ENCODE measurements around the gene ZGLP1.
A peak's percentile ranks its signal among the peaks of the same experiment; 100 is the strongest.

ZGLP1 gene

GRCh38 chr19:10325732-10326131 lies 16.1 kb upstream of the ZGLP1 start:
- DNase-seq: no peak

GRCh38 chr19:10321874-10322835 lies 12.5 kb upstream of the ZGLP1 start:
- DNase-seq: no peak

DNA sequence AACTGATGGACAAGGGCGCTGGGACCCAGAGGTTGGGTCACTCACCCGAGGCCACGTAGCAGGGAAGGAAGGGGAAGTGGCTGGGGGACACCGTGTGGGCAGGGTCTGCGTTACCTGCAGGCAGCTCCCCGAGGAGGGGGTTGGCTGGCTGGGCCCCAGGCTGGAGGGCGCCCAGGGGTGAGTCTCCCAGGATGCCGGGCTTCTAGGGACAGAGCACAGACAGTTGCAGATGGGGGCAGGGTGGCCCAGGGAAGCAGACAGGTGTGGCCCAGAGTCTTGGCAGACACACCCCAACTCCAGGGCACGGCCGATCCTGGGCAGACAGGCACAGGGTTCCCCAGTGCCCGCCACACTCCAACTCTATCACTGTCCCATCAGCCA lies 11.8 kb upstream of the ZGLP1 start:
- no peak for DNase-seq

GRCh38 chr19:10320602-10321416 lies 11.2 kb upstream of the ZGLP1 start:
- DNase-seq: no peak

- DNase-seq: no peak
These were observed 9.4 kb upstream of the ZGLP1 start for GRCh38 chr19:10318807-10319682.

DNA sequence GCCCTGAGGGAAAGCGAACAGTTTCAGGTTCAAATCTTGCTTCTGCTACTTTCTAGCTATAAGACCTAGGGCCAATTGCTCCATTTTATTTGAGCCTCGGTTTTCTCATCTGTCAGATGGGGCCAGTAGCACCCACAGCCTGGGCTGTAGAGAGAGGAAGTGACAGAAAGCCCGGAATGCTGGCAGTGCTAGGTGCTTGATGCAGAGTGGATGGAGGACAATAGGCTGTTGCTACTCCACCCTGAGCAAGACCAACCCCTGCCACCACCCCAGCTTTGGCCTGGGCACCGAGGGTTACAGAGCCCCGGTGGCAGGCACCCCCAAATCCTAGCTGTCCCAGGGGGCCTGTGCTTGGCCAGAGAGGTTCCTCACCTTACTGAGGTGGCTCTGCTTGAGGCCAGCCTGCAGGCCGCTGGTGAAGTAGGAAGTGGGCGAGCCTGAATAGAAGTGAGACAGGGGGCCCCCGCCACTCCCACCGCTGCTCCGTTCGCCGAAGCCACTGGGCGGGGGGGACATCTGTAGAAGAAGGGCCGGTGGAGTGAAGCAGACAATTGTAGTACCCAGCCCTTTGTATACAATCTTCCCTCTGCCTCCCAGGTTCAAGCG lies 8.3 kb upstream of the ZGLP1 start:
- no peak for DNase-seq

DNA sequence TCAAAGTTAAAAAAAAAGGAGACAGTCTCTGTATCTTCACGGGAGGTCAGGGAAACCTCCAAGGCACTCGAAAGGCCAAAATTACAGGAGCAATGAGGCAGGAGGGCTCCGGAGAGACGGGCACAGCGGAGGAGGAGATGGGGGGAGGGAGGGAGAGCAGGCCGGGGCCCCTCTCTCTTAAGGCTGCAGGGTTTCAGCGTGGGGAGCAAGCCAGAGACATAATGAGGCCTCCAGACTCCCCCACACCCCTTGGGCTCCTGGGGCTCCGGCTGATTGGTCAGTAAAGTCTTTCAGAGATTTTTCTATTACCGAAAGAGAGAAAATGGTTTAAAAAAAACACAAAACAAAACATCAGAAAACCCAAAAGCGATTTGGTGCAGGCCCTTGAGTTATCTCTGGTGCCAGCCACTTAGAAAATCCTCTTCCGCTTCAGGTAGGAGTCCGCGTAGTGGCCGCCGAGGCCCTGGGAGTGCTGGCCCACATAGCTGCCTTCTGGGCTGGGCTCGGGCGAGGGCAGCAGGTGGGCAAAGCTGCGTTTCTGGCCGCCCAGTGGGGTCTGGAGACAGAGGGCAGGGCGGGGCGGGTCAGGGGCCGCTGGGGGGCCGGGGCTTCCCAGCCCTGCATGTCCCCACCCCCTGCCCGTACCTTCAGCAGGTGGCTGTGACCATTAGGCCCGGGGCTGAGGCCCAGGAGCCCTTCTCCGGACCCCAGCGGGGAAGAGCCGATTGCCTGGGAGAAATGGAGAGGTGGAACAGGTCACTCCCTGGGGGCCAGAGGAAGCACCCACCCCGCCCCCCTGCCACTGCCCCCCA lies 7.6 kb upstream of the ZGLP1 start:
- no peak for DNase-seq

DNA sequence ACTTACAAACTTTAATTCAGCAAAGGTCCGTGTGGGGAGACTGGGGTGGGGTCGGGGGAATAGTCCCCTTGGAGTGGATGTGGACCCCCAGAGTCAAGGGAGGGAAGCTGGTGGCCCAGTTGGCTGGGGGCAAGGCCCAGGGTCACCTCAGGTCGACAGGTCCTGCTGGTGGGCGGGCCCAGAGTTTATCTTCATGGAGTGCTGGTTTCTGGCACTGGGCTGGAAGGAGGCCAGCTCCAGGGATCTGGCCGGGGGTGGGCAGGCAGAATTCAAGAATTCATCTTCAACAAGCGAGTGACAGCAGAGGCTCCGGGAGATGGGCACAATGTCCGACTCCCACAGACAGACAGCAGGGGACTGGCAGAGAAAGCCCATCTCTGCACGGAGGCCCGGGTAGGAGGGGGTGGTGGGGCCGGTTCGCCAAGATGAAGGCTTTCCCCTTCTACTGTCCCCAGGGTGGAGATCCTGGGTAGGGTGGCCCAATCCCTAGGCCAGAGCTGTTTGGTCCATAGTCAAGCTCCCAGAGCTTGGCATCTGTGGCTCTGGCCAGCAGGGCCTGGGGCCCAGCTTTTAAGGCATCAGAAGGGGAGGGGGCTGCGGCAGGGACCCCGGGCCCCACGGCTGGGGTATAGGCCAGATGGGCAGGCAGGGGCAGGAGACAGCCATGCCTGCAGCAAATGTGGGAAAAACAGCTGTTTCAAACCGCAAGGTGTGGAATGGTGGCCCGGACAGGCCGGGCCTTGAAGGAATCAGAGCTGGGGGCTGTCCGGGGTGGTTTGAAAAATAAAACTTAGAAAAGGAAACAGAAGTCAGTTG lies 6.8 kb upstream of the ZGLP1 start:
- no peak for DNase-seq

GRCh38 chr19:10315335-10316214 lies 6.0 kb upstream of the ZGLP1 start, which contains the start of gene FDX2:
Gene FDX2, minus strand, starts transcription at chr19:10316015. Its CDS starts 19 bp downstream, at chr19:10315996.
- peak; percentile 97 for DNase-seq

GRCh38 chr19:10306327-10306726 lies 3.3 kb downstream of the ZGLP1 start:
- no peak for DNase-seq

DNA sequence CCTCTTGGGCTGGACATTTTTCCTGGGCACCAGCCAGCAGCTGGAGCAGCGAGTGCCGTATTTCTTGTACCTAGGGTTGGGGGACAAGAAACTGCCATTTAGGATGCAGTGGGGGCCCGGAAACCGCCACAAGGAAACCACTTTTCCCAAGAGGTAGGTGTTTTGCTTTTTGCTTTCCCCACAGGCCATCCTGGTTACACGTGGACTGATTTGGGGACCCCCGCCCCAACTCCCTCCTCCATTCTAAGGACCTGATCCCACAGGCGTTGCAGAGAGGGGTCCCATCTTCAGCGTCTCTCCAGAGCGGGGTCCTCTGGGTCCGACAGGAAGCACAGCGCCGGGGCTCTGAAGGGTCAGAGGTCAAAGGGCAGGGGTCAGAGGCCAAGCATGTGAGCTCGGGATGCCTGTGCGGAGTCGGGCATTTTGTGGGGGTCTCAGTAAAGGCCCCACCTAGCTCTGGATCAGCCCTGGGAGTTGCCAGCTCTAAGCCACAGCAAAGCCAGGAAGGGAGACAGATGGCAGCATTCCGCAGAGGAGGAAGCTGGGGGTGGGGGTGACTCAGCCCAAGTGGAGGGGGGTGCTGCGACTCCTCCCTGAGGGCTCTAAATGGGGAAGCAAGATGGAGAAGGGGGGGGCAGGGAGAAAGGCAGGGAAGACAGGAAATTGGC lies 4.3 kb downstream of the ZGLP1 start:
- DNase-seq: no peak

DNA sequence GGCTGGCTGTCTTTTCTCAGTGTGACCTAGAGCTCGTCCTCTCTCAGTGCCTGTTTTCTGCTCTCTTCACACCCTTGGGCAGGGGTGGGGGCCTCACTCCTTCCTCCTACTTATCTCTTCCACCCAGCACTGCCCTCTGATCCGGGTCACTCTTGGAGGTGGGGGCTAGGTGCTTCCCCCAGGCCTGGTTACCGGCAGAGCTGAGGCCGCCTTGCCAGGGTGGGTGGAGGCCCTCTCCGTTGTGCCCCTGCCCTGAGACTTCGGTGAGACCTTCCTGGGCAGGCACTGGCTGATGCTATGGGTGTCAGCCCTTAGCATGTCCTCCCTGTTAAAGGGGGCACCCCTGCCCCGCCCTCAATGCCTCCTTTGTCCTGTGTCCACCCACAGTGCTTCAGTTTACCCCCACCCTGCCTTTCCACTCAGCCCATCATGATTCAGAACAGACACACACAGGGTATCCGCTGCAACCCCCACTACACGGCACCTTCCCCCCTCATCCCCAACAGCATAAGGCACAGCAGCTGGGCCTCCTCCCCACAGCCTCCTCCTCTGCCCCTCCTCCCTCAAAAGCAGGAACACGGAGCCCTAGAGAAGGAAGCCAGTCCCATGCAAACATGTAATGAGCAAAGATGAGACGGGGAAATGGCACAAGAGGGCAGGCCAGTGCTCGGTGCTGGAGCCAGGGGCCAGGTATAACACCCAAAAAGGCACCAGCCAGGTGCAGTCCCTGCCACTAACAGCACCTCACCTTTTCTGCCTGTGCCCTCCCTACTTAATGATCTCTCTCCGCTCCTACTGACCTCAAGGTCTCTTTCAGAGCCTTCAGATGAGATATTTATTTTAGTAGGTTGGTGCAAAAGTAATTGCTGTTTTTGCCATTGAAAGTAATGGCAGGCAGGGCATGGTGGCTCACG lies 9.8 kb downstream of the ZGLP1 start:
- no peak for DNase-seq

GRCh38 chr19:10295847-10296591 lies 13.6 kb downstream of the ZGLP1 start:
- no peak for DNase-seq

DNA sequence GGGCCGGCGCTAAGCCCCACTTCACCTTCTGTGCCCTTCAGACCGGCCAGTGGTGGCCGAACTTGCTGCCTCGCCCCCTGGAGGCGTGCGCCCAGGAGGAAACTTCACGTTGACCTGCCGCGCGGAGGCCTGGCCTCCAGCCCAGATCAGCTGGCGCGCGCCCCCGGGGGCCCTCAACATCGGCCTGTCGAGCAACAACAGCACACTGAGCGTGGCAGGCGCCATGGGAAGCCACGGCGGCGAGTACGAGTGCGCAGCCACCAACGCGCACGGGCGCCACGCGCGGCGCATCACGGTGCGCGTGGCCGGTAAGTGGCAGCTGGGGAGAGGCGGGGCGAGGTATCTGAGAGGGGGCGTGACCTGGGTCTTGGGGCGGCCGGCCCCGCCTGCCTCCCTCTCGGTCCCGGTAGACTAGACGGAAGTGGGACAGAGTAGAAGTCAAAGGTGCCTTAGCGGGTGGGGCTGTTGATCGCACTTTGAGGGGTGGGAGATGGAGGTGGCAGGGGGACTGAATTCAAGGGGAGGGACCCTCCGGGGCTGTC lies 14.2 kb downstream of the ZGLP1 start:
- DNase-seq: peak; percentile 89

- no peak for DNase-seq
These were observed 15.3 kb downstream of the ZGLP1 start for GRCh38 chr19:10294368-10294697.

GRCh38 chr19:10293637-10294367 lies 15.8 kb downstream of the ZGLP1 start:
- DNase-seq: no peak
